Activated CD8-positive, alpha-beta T cell treated with anti-CD3 and anti-CD28 coated beads for 36 hours (primary cell): ENCODE data around the gene RRP1B. TPM values are rescaled to one million over a fixed set of nuclear protein-coding genes. Genes with fewer than 3 reads are reported as not detected.

Source experiments
- ATAC-seq: fragments of 200-7000 bp; cut with Tn5 transposase; one replicate; pipeline ENCODE4 v1.10.0; 2021; ENCODE audit warnings: mild to moderate bottlenecking, moderate library complexity
- CTCF ChIA-PET: fragments of 350-600 bp; sonication (Branson Sonifier 250); formaldehyde crosslinking; loops from one replicate; lab custom pipeline; 2021; ENCODE audit warnings: antibody characterized with exemption; lab: Charles Lee
- POLR2A ChIA-PET: fragments of 350-600 bp; sonication (Branson Sonifier 250); formaldehyde crosslinking; loops from one replicate; lab custom pipeline; 2021; ENCODE audit warnings: antibody characterized with exemption; lab: Charles Lee
- DNase-seq: peaks from one replicate; pipeline ENCODE4 v3.0.0-alpha.2; 2020
- H3K27ac Mint-ChIP-seq: one replicate; pipeline ENCODE4 v1.8.0; 2021; ENCODE audit warnings: mild to moderate bottlenecking, mixed read lengths
- H3K27me3 Mint-ChIP-seq: one replicate; pipeline ENCODE4 v1.8.0; 2021; ENCODE audit warnings: mixed read lengths
- H3K36me3 Mint-ChIP-seq: one replicate; pipeline ENCODE4 v1.8.0; 2021; ENCODE audit warnings: low read depth, mixed read lengths
- H3K4me1 Mint-ChIP-seq: one replicate; pipeline ENCODE4 v1.8.0; 2021; ENCODE audit warnings: low read depth, mixed read lengths
- H3K4me3 Mint-ChIP-seq: one replicate; pipeline ENCODE4 v1.8.0; 2021; ENCODE audit warnings: mild to moderate bottlenecking, moderate library complexity, mixed read lengths
- H3K9me3 Mint-ChIP-seq: one replicate; pipeline ENCODE4 v1.8.0; 2021; ENCODE audit warnings: mixed read lengths
- CTCF ChIP-seq: fragments of 200-600 bp; IDR thresholded peaks from one replicate; pipeline ENCODE4 v1.8.0; 2022; ENCODE audit warnings: antibody characterized with exemption, mild to moderate bottlenecking
- intact Hi-C: fragments of 100-400 bp; cut with micrococcal nuclease; formaldehyde crosslinking; loops from one replicate; pipeline ENCODE4 v1.10.0; 2022
- total RNA-seq, 2 experiments: library from RNA; stranded (reverse); gene quantifications; one replicate each; pipeline ENCODE4 v1.2.3, GENCODE V29; 2021

The RRP1B gene
- total RNA-seq, 2 experiments from 2014 or later, result 76.7 to 78.5 TPM

- intact Hi-C loops, result no loop called here
- H3K27me3 Mint-ChIP-seq, result no peaks in the 10 kb centered on the region
- POLR2A ChIA-PET, result interaction anchor here (0.6 to 1.3 kb wide), 4 partner anchors 12 to 58 kb away, joined by 3 to 5 read pairs (median 4); partner anchors contain the start of gene HSF2BP
- peaks cover 29% of the 10 kb centered on the region for H3K4me1 Mint-ChIP-seq
- peaks cover 11% of the 10 kb centered on the region for H3K36me3 Mint-ChIP-seq
- TF ChIP-seq CTCF, result no peak
- peak; percentile 26 for DNase-seq
- no peak for ATAC-seq
- peaks cover 2% of the 10 kb centered on the region for H3K9me3 Mint-ChIP-seq
- H3K4me3 Mint-ChIP-seq, result no peak overlapping the region
- no peak overlapping the region for H3K27ac Mint-ChIP-seq
- CTCF ChIA-PET, result interaction anchor here (0.7 to 0.9 kb wide), 2 partner anchors 12 to 73 kb away, joined by 3 read pairs; partner anchors contain the start of gene RRP1
Measured at GRCh38 chr21:43716376-43717165, 57.2 kb downstream of the RRP1B start.

- Mint-ChIP-seq H3K4me1 (peaks cover 33% of the 10 kb centered on the region), H3K4me3 (peak overlapping the region; percentile 67), H3K27ac (no peak overlapping the region), H3K27me3 (no peaks in the 10 kb centered on the region), H3K9me3 (peaks cover 2% of the 10 kb centered on the region), H3K36me3 (peaks cover 11% of the 10 kb centered on the region)
- ChIA-PET POLR2A (interaction anchor here (0.7 to 4.3 kb wide), 5 partner anchors 11 to 33 kb away, joined by 3 to 35 read pairs (median 4); no protein-coding TSS in a partner anchor), CTCF (interaction anchor here (0.9 kb wide), 1 partner anchor 72 kb away, joined by 3 read pairs; the partner anchor contains the start of gene RRP1)
- TF ChIP-seq CTCF, result no peak
- ATAC-seq (no peak), DNase-seq (no peak)
- intact Hi-C loops, result no loop called here
Measured at GRCh38 chr21:43717166-43717853, 58.0 kb downstream of the RRP1B start.

- no peak for TF ChIP-seq CTCF
- CTCF ChIA-PET, result interaction anchor here (2.5 kb wide), 1 partner anchor 10 kb away, joined by 10 read pairs; no protein-coding TSS in a partner anchor
- Mint-ChIP-seq H3K9me3 (peaks cover 2% of the 10 kb centered on the region), H3K4me3 (peak overlapping the region; percentile 67), H3K27me3 (no peaks in the 10 kb centered on the region), H3K27ac (peak overlapping the region; percentile 73), H3K4me1 (peaks cover 33% of the 10 kb centered on the region), H3K36me3 (peaks cover 11% of the 10 kb centered on the region)
- POLR2A ChIA-PET, result interaction anchor here (0.7 to 4.3 kb wide), 3 partner anchors 10 to 34 kb away, joined by 3 to 35 read pairs (median 4); no protein-coding TSS in a partner anchor
- ATAC-seq, result no peak
- peak; percentile 13 for DNase-seq
- intact Hi-C loops, result no loop called here
Measured at GRCh38 chr21:43717967-43718871, 58.9 kb downstream of the RRP1B start.

- intact Hi-C loops, result no loop called here
- peaks cover 2% of the 10 kb centered on the region for H3K9me3 Mint-ChIP-seq
- peaks cover 16% of the 10 kb centered on the region for H3K36me3 Mint-ChIP-seq
- no peaks in the 10 kb centered on the region for H3K27me3 Mint-ChIP-seq
- peaks cover 33% of the 10 kb centered on the region for H3K4me1 Mint-ChIP-seq
- peak within 1 kb of the TSS; percentile 78 for H3K27ac Mint-ChIP-seq
- POLR2A ChIA-PET, result interaction anchor here (1.0 to 4.3 kb wide), 4 partner anchors 9 to 59 kb away, joined by 3 to 35 read pairs (median 5); partner anchors contain the start of genes HSF2BP and RRP1B
- CTCF ChIA-PET, result interaction anchor here (0.7 to 2.5 kb wide), 2 partner anchors 9 to 71 kb away, joined by 3 to 10 read pairs; no protein-coding TSS in a partner anchor
- DNase-seq, result peak; percentile 84
- peak; percentile 79 for ATAC-seq
- no peak for TF ChIP-seq CTCF
- H3K4me3 Mint-ChIP-seq, result peak within 1 kb of the TSS; percentile 85
Measured at GRCh38 chr21:43718872-43719747, 59.8 kb downstream of the RRP1B start, which contains the start of gene PDXK. PDXK (plus strand) TSS chr21:43719129; CDS start chr21:43719295, 166 bp downstream.
